Ammon's horn (tissue), 1 donor: ENCODE results near the gene MPEG1.
A peak's percentile ranks its signal among the peaks of the same experiment; 100 is the strongest.

Experiments used
- DNase-seq: peaks from one replicate; pipeline ENCODE4 v3.0.0-alpha.2; 2016; ENCODE audit warnings: low spot score

Gene MPEG1

GRCh38 chr11:59171508-59172322, 41.0 kb downstream of the MPEG1 start, which contains the start of gene DTX4:
TSS of gene DTX4 (plus strand) at chr11:59172132. CDS start at chr11:59172596, 464 bp downstream.
- peak; percentile 95 for DNase-seq

- no peak for DNase-seq
These were observed 48.7 kb downstream of the MPEG1 start for GRCh38 chr11:59164028-59164427.
